Stimulated activated naive B cell treated with anti-CD40 and anti-IgM and Interleukin-4, amounts not matched to agents 10 μg/mL and 1 μg/mL and 100 μg/mL, for 72 hours (primary cell): ENCODE data around the gene ARHGEF10L.

Experiments
- ATAC-seq, 2 donors: fragments of 150-1000 bp; cut with Tn5 transposase; replicated peaks; 2 replicates each; pipeline ENCODE4 v1.10.0; 2021; ENCODE audit warnings: moderate library complexity in 1 of 2
- DNase-seq: peaks from one replicate; pipeline ENCODE4 v3.0.0; 2021
- H3K27ac Mint-ChIP-seq: one replicate; pipeline ENCODE4 v1.8.0; 2022; ENCODE audit warnings: mild to moderate bottlenecking, mixed read lengths
- H3K27me3 Mint-ChIP-seq, 2 donors: one replicate each; pipeline ENCODE4 v1.8.0; 2022; ENCODE audit warnings: mixed read lengths in 2 of 2
- H3K36me3 Mint-ChIP-seq, 2 donors: one replicate each; pipeline ENCODE4 v1.8.0; 2022; ENCODE audit warnings: mixed read lengths in 2 of 2, mild to moderate bottlenecking in 1 of 2
- H3K4me1 Mint-ChIP-seq, 2 donors: one replicate each; pipeline ENCODE4 v1.8.0; 2022; ENCODE audit warnings: mixed read lengths in 2 of 2, mild to moderate bottlenecking in 1 of 2
- H3K4me3 Mint-ChIP-seq, 2 donors: one replicate each; pipeline ENCODE4 v1.8.0; 2022; ENCODE audit warnings: mild to moderate bottlenecking in 2 of 2, mixed read lengths in 2 of 2, moderate library complexity in 1 of 2
- H3K9me3 Mint-ChIP-seq, 2 donors: one replicate each; pipeline ENCODE4 v1.8.0; 2022; ENCODE audit warnings: mixed read lengths in 2 of 2, mild to moderate bottlenecking in 1 of 2

ARHGEF10L gene

DNA sequence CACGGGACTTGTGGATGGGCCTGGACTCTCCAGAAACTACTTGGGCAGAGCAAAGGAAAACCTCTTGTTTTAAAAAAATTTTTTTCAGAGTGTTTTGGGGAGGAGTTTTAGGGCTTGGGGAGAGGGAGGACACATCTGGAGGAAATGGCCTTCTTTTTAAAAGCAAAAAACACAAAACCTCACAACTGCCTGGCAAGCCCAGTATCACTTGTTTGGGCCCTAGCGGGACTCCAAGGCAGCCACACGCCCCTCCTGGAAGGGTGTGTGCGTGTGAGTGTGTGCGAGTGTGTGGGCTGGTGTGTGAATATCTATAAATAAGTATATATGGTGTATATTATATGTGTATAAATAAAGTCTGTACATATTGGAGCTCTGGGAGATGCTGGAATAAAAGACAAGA lies 158.0 kb downstream of the ARHGEF10L start:
- H3K36me3 Mint-ChIP-seq: no peaks in the 10 kb centered on the region
- H3K4me1 Mint-ChIP-seq: no peaks in the 10 kb centered on the region
- ATAC-seq (no peak), DNase-seq (no peak)
- peaks cover 9 to 15% of the 10 kb centered on the region in 2 donors for H3K27me3 Mint-ChIP-seq
- no peaks in the 10 kb centered on the region for H3K9me3 Mint-ChIP-seq
- H3K4me3 Mint-ChIP-seq: no peak overlapping the region
- H3K27ac Mint-ChIP-seq: no peak overlapping the region

DNA sequence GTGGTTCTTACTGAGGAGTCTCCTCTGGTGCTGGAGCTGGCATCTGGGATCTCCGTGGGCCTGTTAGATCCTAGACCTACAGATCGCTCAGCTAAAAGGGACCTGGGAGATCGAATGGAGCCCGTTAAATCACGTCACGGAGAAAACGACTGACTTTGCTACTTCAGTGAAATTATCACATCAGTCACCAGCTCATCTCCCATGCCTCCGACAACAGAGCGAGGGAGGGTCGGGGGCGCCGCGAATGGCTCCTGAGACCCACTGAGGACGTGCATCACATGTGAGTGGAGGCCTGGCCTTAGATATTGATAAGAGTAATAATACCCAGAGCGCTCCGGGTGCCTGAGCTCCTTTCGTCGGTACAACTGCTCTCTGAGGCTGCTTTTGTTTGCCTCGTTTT lies 160.1 kb downstream of the ARHGEF10L start:
- no peak overlapping the region for H3K27ac Mint-ChIP-seq
- H3K4me1 Mint-ChIP-seq: no peaks in the 10 kb centered on the region
- peaks cover 0 to 8% of the 10 kb centered on the region in 2 donors for H3K27me3 Mint-ChIP-seq

DNA sequence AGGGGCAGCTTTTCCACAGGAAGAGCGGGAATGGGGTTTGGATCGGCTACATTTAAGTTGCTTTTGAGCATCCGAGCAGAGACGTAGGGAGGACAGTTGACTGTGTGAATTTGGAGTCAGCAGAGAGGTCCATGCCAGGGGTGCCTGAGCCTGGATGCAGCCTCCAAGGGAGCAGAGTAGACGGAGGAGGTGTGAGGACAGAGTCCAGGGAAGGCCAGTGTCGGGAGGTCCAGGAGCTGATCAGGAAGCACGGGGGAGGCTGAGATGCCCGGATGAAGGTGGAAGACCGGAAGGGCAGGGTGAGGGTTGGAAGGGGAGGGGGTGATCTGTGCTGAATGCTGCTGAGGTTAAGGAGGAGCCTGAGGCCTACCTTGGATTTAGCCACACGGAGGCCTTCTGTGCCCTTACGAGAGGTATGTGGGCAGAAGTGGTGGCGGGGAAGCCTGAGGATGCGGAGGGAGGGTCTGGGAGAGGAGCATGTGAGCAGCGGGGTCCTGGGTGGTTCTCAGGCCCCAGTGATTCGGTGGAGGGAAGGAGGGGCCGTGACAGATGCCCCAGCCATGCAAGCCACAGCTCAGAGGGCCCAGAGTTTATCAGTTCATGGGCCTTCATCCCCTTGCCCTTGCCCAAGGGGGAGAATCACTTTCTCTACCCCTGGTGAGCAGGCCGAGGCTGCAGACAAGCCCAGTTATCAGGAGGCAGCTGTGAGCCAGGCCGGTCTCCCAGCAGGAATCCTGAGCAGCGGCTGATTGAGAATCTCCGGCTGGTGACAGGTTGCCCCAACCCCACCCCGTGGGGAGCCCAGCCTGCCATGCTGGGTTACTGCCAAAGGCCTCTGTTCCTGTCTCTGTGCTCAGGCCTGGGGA lies 161.7 kb downstream of the ARHGEF10L start:
- no peaks in the 10 kb centered on the region for H3K4me1 Mint-ChIP-seq
- H3K9me3 Mint-ChIP-seq: no peaks in the 10 kb centered on the region
- peaks cover 0 to 12% of the 10 kb centered on the region in 2 donors for H3K27me3 Mint-ChIP-seq
- H3K4me3 Mint-ChIP-seq: no peak overlapping the region
- H3K36me3 Mint-ChIP-seq: no peaks in the 10 kb centered on the region
- H3K27ac Mint-ChIP-seq: no peak overlapping the region
- no peak for ATAC-seq
- no peak for DNase-seq

More for the DNA sequence above, 160.1 kb downstream of the ARHGEF10L start:
- ATAC-seq: no peak
- DNase-seq: no peak
- Mint-ChIP-seq H3K4me3 (no peak overlapping the region), H3K9me3 (no peaks in the 10 kb centered on the region), H3K36me3 (no peaks in the 10 kb centered on the region)

DNA sequence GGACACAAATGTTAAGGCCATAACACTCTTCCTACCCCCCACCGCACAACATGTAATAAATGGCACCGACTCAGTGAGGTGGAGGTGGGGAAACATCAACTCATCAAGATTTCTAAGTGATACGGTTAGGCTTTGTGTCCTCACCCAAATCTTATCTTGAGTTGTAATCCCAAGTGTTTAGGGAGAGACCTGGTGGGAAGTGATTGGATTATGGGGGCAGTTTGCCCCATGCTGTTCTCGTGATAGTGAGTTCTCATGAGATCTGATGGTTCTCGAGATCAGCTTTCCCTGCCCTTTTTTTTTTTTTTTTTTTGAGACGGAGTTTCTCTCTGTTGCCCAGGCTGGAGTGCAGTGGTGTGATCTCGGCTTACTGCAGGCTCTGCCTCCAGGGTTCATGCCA lies 164.7 kb downstream of the ARHGEF10L start:
- Mint-ChIP-seq H3K27ac (no peak overlapping the region), H3K36me3 (no peaks in the 10 kb centered on the region), H3K9me3 (no peaks in the 10 kb centered on the region), H3K27me3 (peaks cover 3 to 11% of the 10 kb centered on the region in 2 donors), H3K4me1 (no peaks in the 10 kb centered on the region), H3K4me3 (no peak overlapping the region)
- ATAC-seq: no peak
- DNase-seq: no peak

DNA sequence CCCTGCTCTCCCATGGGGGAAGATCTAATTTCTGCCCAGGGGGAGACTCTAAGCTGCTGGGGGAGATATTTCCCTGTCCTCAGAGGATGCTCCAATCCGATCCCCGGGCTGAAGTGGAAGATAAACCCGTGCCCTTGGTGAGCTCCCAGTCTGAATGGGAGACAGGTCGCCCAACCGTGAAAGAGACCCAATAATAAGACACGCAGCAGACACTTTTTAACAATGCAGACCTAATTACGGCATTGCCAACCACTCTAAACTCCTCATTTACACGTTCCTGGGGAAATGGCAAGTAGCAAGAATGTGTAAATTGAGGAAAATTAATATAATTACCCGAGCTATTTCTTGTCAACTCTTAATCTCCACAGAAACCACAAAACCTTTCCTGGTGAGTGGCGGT lies 166.9 kb downstream of the ARHGEF10L start:
- H3K36me3 Mint-ChIP-seq: no peaks in the 10 kb centered on the region
- H3K27me3 Mint-ChIP-seq: peaks cover 11 to 16% of the 10 kb centered on the region in 2 donors
- no peaks in the 10 kb centered on the region for H3K4me1 Mint-ChIP-seq
- no peak overlapping the region for H3K27ac Mint-ChIP-seq
- no peak for ATAC-seq
- H3K9me3 Mint-ChIP-seq: peaks cover 0 to 8% of the 10 kb centered on the region in 2 donors
- no peak for DNase-seq
- no peak overlapping the region for H3K4me3 Mint-ChIP-seq

DNA sequence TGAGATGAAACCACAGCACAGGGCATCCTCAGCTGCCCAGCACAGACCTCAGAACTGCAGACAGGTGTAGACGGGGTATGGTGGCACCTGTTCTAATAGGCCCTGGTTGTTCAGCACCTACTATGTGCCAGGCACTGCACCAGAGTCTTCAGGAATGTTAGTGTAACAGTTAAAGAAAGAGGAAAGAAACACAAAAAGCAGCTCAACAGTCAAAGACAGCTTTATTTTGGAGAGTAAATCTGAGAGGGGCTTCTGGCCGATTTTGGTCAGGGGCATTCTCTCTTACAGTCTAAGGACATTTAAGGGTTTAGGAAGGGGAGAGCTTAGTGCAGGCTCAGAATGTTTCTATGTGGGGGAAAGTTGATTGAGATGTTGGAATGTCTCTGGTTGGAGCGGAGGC lies 170.5 kb downstream of the ARHGEF10L start:
- Mint-ChIP-seq H3K9me3 (peaks cover 0 to 12% of the 10 kb centered on the region in 2 donors), H3K27me3 (peaks cover 8 to 22% of the 10 kb centered on the region in 2 donors), H3K27ac (no peak overlapping the region), H3K36me3 (no peaks in the 10 kb centered on the region), H3K4me3 (no peak overlapping the region), H3K4me1 (no peaks in the 10 kb centered on the region)
- ATAC-seq (no peak), DNase-seq (no peak)

DNA sequence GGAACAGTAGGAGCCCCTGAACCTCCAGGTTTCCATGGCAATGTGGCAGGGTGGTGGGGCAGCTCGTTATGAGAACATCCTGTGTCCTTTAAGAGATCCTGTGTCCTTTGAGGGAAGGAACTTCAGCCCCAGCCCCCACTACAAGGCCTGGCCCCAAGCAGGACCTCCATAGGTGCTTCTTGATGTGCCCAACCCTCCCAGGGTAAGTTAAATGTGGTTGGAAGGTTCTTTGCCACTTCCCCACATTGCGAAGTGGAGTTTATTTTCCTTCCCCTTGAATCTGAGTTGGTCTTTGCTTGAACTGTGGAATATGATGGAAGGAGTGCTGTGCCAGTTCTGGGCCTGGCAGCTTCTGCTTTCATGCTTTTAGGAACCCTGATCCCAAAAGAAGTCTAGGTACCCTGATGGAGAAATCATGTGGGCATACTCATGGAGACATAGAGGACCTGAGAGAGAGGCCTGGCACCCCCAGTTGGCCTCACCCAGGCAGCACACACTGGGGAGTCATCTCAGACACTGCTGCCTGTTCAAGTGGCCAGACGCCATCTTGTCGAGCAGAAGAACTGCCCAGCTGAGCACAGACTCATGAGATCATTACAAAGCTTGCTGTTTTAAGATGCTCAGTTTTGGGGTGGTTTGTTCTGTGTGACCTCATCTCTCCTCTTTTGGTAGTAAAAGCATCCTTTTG lies 171.5 kb downstream of the ARHGEF10L start:
- ATAC-seq: no peak
- Mint-ChIP-seq H3K9me3 (peaks cover 0 to 12% of the 10 kb centered on the region in 2 donors), H3K4me1 (no peaks in the 10 kb centered on the region), H3K27ac (no peak overlapping the region), H3K27me3 (peaks cover 11 to 32% of the 10 kb centered on the region in 2 donors), H3K4me3 (no peak overlapping the region), H3K36me3 (no peaks in the 10 kb centered on the region)
- no peak for DNase-seq

DNA sequence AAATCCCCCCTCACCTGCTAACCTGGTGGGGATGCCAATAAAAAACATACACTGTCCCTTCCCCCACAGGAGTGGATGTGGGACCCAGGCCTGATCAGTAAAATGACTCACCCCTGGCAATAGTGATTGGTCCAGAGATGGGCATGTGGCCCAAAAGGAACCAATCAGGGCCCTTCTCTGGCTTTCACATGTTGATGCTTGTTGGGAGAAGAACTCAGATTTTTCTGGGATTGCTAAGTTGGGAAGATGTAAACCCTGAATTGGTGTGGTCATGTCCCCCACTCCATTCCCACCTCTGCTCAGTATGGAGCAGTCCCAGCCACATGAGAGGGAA lies 172.0 kb downstream of the ARHGEF10L start:
- Mint-ChIP-seq H3K27ac (no peak overlapping the region), H3K4me3 (no peak overlapping the region), H3K27me3 (peaks cover 11 to 32% of the 10 kb centered on the region in 2 donors), H3K9me3 (peaks cover 0 to 12% of the 10 kb centered on the region in 2 donors), H3K4me1 (no peaks in the 10 kb centered on the region), H3K36me3 (no peaks in the 10 kb centered on the region)
- DNase-seq (no peak), ATAC-seq (no peak)

DNA sequence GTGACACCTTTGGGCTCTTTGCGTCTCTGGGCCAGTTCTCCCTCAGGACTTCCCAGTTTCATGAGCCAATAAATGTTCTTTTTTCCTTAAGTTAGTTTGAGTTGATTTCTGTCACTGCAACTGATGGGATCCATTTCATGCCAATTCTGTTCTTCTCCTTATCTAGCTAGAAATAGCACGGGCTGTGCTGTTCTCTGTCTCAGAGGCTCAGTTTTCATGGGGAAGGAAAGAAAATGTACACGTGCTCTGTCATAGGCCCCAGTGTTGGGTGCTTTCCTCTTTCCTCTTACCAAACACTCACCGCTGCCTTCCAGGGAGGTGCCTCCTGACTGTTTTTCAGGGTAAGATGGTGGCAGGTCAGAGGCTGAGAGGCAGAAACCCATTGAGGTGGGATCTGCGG lies 172.4 kb downstream of the ARHGEF10L start:
- H3K4me1 Mint-ChIP-seq: no peaks in the 10 kb centered on the region
- peaks cover 14 to 32% of the 10 kb centered on the region in 2 donors for H3K27me3 Mint-ChIP-seq

DNA sequence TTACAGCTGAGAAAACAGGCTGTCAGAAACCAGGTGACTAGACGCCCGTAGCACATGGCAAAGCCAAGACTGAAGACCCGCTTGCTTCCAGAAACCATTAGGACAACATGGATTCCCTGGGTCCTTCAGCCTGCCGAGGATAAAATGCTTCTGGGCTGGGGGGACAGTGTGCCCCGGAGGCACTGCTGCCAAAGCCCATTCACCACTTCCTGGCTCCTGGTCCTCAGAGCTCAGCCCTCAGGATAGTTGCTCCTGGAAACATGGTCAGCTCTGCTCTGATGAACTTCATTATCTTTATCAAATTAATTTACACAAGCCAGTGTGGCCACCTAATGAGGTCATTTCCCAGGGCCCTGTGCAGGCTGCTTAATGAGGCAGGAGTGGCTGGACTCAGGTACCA lies 174.5 kb downstream of the ARHGEF10L start:
- Mint-ChIP-seq H3K9me3 (peaks cover 0 to 12% of the 10 kb centered on the region in 2 donors), H3K27ac (no peak overlapping the region), H3K4me3 (no peak overlapping the region), H3K4me1 (no peaks in the 10 kb centered on the region), H3K27me3 (peaks cover 24 to 31% of the 10 kb centered on the region in 2 donors), H3K36me3 (no peaks in the 10 kb centered on the region)
- no peak for DNase-seq
- ATAC-seq: no peak

More for the DNA sequence above, 172.4 kb downstream of the ARHGEF10L start:
- ATAC-seq: no peak
- H3K4me3 Mint-ChIP-seq: no peak overlapping the region
- no peak for DNase-seq
- no peak overlapping the region for H3K27ac Mint-ChIP-seq
- peaks cover 0 to 12% of the 10 kb centered on the region in 2 donors for H3K9me3 Mint-ChIP-seq
- no peaks in the 10 kb centered on the region for H3K36me3 Mint-ChIP-seq

DNA sequence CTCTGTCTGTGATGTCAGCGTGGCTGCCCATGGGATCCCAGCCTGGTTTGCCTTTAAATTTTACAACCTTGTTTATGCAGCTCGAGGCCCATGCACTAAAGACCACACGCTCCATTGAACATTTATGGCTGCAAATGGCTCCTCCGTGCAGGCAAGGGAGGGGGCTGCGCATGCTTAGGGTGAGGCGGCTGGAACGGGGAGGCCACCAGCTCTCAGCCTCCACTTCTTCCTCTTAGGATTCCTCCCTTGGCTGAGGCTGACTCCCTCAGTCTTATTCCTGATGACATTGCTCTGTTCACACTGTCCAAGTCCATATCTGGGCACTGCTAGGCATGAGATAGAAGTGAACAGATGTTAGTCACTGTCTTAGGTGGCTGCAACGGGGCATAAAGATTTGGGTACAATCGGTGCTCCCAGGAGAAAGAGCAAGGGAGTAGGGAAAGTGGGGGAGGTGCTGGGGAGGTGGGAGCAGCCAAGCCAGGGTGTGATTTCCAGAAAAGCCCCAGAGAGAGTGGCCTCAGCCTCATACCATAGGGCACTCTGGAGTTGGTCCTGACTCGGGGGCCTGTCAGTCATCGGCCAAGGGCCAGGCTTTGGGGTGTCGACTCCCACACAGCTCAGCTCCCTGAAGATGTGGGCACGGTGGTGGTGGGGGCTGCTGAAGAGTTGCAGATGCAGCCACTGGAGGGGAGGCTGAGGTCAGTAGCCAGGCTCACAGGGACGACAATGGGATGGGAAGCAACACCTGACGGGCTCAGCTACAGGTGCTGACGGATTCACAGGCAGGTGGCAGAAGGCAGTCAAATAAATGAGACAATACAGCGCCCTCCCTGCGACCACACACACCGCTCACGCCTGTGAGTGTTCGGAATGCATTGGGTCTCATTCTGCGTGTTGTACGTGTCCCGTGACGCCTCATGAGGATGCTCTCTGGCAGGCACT lies 178.4 kb downstream of the ARHGEF10L start:
- Mint-ChIP-seq H3K4me1 (no peaks in the 10 kb centered on the region), H3K36me3 (no peaks in the 10 kb centered on the region), H3K27ac (no peak overlapping the region), H3K9me3 (no peaks in the 10 kb centered on the region), H3K4me3 (no peak overlapping the region), H3K27me3 (peaks cover 10 to 37% of the 10 kb centered on the region in 2 donors)
- DNase-seq: no peak
- ATAC-seq: no peak

DNA sequence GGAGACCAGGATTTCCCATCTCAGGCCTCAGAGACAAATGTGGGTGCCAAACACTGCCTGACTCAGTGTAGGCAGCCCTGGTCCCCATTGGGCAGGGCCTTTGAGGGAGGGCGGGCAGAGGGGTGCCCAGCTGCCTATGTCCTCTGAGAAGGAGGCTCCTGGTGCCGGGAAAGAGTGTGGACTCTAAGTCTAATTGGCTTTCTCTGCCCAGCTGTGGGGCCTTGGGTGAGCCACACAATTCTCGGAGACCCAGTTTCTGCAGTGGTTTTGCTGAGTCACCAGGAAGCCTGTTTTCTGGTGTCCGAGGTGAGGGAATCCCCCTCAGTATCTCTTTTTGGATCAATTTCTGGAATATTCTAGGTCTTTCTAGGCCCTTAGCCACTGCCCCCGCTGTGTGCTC lies 180.4 kb downstream of the ARHGEF10L start:
- ATAC-seq (no peak), DNase-seq (no peak)
- no peaks in the 10 kb centered on the region for H3K36me3 Mint-ChIP-seq
- peaks cover 10 to 37% of the 10 kb centered on the region in 2 donors for H3K27me3 Mint-ChIP-seq
- H3K4me3 Mint-ChIP-seq: no peak overlapping the region
- no peak overlapping the region for H3K27ac Mint-ChIP-seq
- no peaks in the 10 kb centered on the region for H3K4me1 Mint-ChIP-seq
- H3K9me3 Mint-ChIP-seq: no peaks in the 10 kb centered on the region

DNA sequence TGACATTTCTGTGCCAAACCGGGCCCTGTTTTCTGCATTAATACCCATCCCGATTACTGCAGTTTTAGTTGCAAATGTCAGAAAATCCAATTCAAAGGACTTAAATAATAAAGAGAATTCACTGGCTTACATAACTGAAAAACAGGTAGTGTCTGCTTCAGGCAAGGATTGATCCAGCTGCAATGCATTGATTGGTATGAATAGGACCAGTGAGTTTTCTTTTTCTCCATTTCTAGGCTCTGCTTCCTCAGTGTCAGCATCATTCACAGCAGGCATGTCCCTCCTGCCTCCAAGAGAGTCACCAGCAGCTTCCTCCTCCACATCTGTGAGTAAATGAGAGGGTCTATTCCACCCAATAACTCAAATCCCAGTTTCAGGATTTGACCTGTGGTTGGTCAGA lies 181.9 kb downstream of the ARHGEF10L start:
- Mint-ChIP-seq H3K27ac (no peak overlapping the region), H3K27me3 (peaks cover 0 to 29% of the 10 kb centered on the region in 2 donors), H3K4me1 (no peaks in the 10 kb centered on the region), H3K4me3 (no peak overlapping the region), H3K36me3 (no peaks in the 10 kb centered on the region), H3K9me3 (no peaks in the 10 kb centered on the region)
- no peak for DNase-seq
- no peak for ATAC-seq

DNA sequence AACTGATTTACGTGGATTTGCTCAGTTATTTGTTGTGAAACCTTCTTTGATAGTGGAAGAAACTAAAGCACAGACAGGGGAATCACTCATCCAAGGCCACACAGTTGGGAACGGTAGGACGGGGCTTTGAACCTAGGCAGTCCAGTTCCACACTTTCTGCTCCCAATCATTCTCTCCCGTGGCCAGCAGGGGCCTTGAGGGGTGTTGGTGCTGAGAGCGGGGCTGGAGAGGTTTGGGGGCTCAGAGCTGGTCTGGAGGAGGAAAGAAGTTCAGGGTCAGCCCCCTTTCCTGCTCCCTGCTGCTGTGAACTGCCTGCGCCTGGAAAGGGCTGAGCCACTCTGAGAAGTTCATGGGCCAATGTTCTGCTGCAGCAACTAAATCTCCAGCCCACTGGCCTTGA lies 184.2 kb downstream of the ARHGEF10L start:
- no peak for ATAC-seq
- Mint-ChIP-seq H3K4me3 (no peak overlapping the region), H3K9me3 (peaks cover 8 to 9% of the 10 kb centered on the region in 2 donors), H3K27ac (no peak overlapping the region), H3K27me3 (peaks cover 0 to 13% of the 10 kb centered on the region in 2 donors), H3K36me3 (no peaks in the 10 kb centered on the region), H3K4me1 (no peaks in the 10 kb centered on the region)
- no peak for DNase-seq
